ENCODE data around the gene CSTF3.

DNA sequence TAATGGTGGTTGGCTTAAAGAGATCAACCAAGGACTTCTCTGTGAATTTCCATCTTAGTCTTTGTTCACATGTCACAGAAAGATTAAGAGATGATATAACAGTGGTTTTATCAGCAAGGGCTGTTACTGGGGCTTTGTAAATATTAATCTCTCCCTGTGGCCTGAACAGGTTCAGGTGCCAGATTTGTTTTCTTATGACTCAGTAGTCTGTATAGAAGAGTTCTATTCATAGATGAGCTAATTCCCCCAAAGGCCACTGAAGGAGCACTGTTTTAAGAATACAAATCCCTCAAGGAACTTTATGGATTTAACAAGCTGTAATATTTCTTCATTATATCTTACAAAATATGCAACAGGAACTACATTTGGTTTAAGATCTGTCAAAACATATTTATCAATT lies 71.5 kb downstream of the CSTF3 start:
- TF ChIP-seq KLF10 (CRISPR knock-in tag; IDR thresholded peaks at IDR 0.05), result no peak
- TF ChIP-seq ELK1 (CRISPR knock-in tag; IDR thresholded peaks at IDR 0.05), result no peak
- TF ChIP-seq BHLHE40 (IDR thresholded peaks at IDR 0.05; ENCODE audit: low read length), result no peak
- no peak for TF ChIP-seq UBTF (IDR thresholded peaks at IDR 0.05; ENCODE audit: borderline replicate concordance in 1 of 2, low read depth in 2 of 2, low read length in 2 of 2)
- no peak for TF ChIP-seq EZH2 (IDR thresholded peaks at IDR 0.05; ENCODE audit: borderline replicate concordance, low read depth, low read length)
- TF ChIP-seq, protein P1, sequence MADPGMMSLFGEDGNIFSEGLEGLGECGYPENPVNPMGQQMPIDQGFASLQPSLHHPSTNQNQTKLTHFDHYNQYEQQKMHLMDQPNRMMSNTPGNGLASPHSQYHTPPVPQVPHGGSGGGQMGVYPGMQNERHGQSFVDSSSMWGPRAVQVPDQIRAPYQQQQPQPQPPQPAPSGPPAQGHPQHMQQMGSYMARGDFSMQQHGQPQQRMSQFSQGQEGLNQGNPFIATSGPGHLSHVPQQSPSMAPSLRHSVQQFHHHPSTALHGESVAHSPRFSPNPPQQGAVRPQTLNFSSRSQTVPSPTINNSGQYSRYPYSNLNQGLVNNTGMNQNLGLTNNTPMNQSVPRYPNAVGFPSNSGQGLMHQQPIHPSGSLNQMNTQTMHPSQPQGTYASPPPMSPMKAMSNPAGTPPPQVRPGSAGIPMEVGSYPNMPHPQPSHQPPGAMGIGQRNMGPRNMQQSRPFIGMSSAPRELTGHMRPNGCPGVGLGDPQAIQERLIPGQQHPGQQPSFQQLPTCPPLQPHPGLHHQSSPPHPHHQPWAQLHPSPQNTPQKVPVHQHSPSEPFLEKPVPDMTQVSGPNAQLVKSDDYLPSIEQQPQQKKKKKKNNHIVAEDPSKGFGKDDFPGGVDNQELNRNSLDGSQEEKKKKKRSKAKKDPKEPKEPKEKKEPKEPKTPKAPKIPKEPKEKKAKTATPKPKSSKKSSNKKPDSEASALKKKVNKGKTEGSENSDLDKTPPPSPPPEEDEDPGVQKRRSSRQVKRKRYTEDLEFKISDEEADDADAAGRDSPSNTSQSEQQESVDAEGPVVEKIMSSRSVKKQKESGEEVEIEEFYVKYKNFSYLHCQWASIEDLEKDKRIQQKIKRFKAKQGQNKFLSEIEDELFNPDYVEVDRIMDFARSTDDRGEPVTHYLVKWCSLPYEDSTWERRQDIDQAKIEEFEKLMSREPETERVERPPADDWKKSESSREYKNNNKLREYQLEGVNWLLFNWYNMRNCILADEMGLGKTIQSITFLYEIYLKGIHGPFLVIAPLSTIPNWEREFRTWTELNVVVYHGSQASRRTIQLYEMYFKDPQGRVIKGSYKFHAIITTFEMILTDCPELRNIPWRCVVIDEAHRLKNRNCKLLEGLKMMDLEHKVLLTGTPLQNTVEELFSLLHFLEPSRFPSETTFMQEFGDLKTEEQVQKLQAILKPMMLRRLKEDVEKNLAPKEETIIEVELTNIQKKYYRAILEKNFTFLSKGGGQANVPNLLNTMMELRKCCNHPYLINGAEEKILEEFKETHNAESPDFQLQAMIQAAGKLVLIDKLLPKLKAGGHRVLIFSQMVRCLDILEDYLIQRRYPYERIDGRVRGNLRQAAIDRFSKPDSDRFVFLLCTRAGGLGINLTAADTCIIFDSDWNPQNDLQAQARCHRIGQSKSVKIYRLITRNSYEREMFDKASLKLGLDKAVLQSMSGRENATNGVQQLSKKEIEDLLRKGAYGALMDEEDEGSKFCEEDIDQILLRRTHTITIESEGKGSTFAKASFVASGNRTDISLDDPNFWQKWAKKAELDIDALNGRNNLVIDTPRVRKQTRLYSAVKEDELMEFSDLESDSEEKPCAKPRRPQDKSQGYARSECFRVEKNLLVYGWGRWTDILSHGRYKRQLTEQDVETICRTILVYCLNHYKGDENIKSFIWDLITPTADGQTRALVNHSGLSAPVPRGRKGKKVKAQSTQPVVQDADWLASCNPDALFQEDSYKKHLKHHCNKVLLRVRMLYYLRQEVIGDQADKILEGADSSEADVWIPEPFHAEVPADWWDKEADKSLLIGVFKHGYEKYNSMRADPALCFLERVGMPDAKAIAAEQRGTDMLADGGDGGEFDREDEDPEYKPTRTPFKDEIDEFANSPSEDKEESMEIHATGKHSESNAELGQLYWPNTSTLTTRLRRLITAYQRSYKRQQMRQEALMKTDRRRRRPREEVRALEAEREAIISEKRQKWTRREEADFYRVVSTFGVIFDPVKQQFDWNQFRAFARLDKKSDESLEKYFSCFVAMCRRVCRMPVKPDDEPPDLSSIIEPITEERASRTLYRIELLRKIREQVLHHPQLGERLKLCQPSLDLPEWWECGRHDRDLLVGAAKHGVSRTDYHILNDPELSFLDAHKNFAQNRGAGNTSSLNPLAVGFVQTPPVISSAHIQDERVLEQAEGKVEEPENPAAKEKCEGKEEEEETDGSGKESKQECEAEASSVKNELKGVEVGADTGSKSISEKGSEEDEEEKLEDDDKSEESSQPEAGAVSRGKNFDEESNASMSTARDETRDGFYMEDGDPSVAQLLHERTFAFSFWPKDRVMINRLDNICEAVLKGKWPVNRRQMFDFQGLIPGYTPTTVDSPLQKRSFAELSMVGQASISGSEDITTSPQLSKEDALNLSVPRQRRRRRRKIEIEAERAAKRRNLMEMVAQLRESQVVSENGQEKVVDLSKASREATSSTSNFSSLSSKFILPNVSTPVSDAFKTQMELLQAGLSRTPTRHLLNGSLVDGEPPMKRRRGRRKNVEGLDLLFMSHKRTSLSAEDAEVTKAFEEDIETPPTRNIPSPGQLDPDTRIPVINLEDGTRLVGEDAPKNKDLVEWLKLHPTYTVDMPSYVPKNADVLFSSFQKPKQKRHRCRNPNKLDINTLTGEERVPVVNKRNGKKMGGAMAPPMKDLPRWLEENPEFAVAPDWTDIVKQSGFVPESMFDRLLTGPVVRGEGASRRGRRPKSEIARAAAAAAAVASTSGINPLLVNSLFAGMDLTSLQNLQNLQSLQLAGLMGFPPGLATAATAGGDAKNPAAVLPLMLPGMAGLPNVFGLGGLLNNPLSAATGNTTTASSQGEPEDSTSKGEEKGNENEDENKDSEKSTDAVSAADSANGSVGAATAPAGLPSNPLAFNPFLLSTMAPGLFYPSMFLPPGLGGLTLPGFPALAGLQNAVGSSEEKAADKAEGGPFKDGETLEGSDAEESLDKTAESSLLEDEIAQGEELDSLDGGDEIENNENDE (IDR thresholded peaks at IDR 0.05; ENCODE audit: low read depth, low read length), result no peak
- TF ChIP-seq MXI1 (IDR thresholded peaks at IDR 0.05; ENCODE audit: low read depth, low read length), result no peak
- no peak for TF ChIP-seq ARID1B (IDR thresholded peaks at IDR 0.05)
- TF ChIP-seq TAF1 (IDR thresholded peaks at IDR 0.05; ENCODE audit: control insufficient read depth, extremely low read depth, insufficient read depth, low read length, severe bottlenecking), result no peak
